Measurements from ENCODE around the gene ZNF337. TPM values are rescaled to one million over a fixed set of nuclear protein-coding genes. Genes with fewer than 3 reads are reported as not detected.

ZNF337 gene
- total RNA-seq, 1 donor from 2014 or later, result 6.3 TPM

GRCh38 chr20:25624500-25624939, 72.1 kb downstream of the ZNF337 start:
- Histone ChIP-seq H3K9me3 (replicated peaks) (no peaks in the 10 kb centered on the region), H3K4me3 (peak overlapping the region; percentile 89), H3K27ac (replicated peaks) (peak overlapping the region; percentile 91), H3K4me1 (peaks cover 29% of the 10 kb centered on the region), H3K36me3 (no peaks in the 10 kb centered on the region), H3K27me3 (ENCODE audit: low read depth) (no peaks in the 10 kb centered on the region)
- intact Hi-C loops (cut with micrococcal nuclease), result no loop called here
- no peak for DNase-seq
- TF ChIP-seq, protein P1, sequence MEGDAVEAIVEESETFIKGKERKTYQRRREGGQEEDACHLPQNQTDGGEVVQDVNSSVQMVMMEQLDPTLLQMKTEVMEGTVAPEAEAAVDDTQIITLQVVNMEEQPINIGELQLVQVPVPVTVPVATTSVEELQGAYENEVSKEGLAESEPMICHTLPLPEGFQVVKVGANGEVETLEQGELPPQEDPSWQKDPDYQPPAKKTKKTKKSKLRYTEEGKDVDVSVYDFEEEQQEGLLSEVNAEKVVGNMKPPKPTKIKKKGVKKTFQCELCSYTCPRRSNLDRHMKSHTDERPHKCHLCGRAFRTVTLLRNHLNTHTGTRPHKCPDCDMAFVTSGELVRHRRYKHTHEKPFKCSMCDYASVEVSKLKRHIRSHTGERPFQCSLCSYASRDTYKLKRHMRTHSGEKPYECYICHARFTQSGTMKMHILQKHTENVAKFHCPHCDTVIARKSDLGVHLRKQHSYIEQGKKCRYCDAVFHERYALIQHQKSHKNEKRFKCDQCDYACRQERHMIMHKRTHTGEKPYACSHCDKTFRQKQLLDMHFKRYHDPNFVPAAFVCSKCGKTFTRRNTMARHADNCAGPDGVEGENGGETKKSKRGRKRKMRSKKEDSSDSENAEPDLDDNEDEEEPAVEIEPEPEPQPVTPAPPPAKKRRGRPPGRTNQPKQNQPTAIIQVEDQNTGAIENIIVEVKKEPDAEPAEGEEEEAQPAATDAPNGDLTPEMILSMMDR (IDR thresholded peaks at IDR 0.05; ENCODE audit: borderline replicate concordance), result no peak

Other genes with a start within 250 kb of the ZNF337 start
- gene NINL, start 111.3 kb downstream of the ZNF337 start, total RNA-seq, result 1.8 TPM
- 2.7 TPM for gene NANP, start 72.8 kb downstream of the ZNF337 start, total RNA-seq